HEK293T (cell line): ENCODE data around the gene TEAD1.
A peak's percentile ranks its signal among the peaks of the same experiment; 100 is the strongest.

Experiments used
- CTCF ChIA-PET: fragments of 350-600 bp; formaldehyde crosslinking; extraction: SDS; loops from one replicate; lab custom pipeline; 2021; ENCODE audit warnings: antibody characterized with exemption, inconsistent platforms; lab: Yijun Ruan, JAX
- POLR2A ChIA-PET: fragments of 350-600 bp; formaldehyde crosslinking; extraction: SDS; loops from one replicate; lab custom pipeline; 2020; ENCODE audit warnings: antibody characterized with exemption, inconsistent platforms; lab: Yijun Ruan, JAX
- DNase-seq: peaks from one replicate; pipeline ENCODE4 v3.0.0; 2012; ENCODE audit warnings: mixed read lengths; ENCODE audit errors: extremely low spot score
- ARNT ChIP-seq: fragments of 450-650 bp; IDR thresholded peaks from 2 replicates; pipeline ENCODE4 v1.6.1; 2017; ENCODE audit warnings: mild to moderate bottlenecking
- BHLHE40 ChIP-seq: fragments of 450-650 bp; IDR thresholded peaks from 2 replicates; pipeline ENCODE4 v1.6.1; 2016; ENCODE audit warnings: mild to moderate bottlenecking, moderate library complexity, borderline replicate concordance
- CTBP1 ChIP-seq: fragments of 450-650 bp; IDR thresholded peaks from 2 replicates; pipeline ENCODE4 v1.6.1; 2016; ENCODE audit warnings: borderline replicate concordance
- ELF4 ChIP-seq: fragments of 450-650 bp; IDR thresholded peaks from 2 replicates; pipeline ENCODE4 v1.6.1; 2017; ENCODE audit warnings: antibody characterized with exemption
- FOXA1 ChIP-seq: fragments of 450-650 bp; IDR thresholded peaks from 2 replicates; pipeline ENCODE4 v1.6.1; 2016; ENCODE audit warnings: mild to moderate bottlenecking
- FOXK2 ChIP-seq: fragments of 450-650 bp; IDR thresholded peaks from 2 replicates; pipeline ENCODE4 v1.6.1; 2016; ENCODE audit warnings: mild to moderate bottlenecking
- FOXM1 ChIP-seq: fragments of 450-650 bp; IDR thresholded peaks from 2 replicates; pipeline ENCODE4 v1.6.1; 2017; ENCODE audit warnings: mild to moderate bottlenecking, borderline replicate concordance
- HDGF ChIP-seq: fragments of 450-650 bp; IDR thresholded peaks from 2 replicates; pipeline ENCODE4 v1.6.1; 2017; ENCODE audit warnings: antibody characterized with exemption, borderline replicate concordance
- L3MBTL2 ChIP-seq: fragments of 450-650 bp; conservative IDR thresholded peaks from 2 replicates; pipeline ENCODE4 v1.6.1; 2016; ENCODE audit warnings: mild to moderate bottlenecking
- LEF1 ChIP-seq: fragments of 450-650 bp; IDR thresholded peaks from 2 replicates; pipeline ENCODE4 v1.6.1; 2017; ENCODE audit warnings: mild to moderate bottlenecking, borderline replicate concordance
- NFRKB ChIP-seq: fragments of 450-650 bp; IDR thresholded peaks from 2 replicates; pipeline ENCODE4 v1.6.1; 2016; ENCODE audit warnings: mild to moderate bottlenecking, moderate library complexity
- PKNOX1 ChIP-seq: fragments of 450-650 bp; IDR thresholded peaks from 2 replicates; pipeline ENCODE4 v1.6.1; 2016
- SP1 ChIP-seq: fragments of 450-650 bp; IDR thresholded peaks from 2 replicates; pipeline ENCODE4 v1.6.1; 2017
- SUZ12 ChIP-seq: fragments of 450-650 bp; IDR thresholded peaks from 2 replicates; pipeline ENCODE4 v1.6.1; 2016; ENCODE audit warnings: mild to moderate bottlenecking
- TARDBP ChIP-seq: fragments of 450-650 bp; IDR thresholded peaks from 2 replicates; pipeline ENCODE4 v1.6.1; 2016
- ZNF384 ChIP-seq: fragments of 450-650 bp; IDR thresholded peaks from 2 replicates; pipeline ENCODE4 v1.6.1; 2016

The TEAD1 gene

GRCh38 chr11:12719221-12719620, 45.0 kb downstream of the TEAD1 start:
- POLR2A ChIA-PET, result no interaction called here
- TF ChIP-seq LEF1 (no peak), ELF4 (no peak), PKNOX1 (no peak)
- DNase-seq, result no peak
- CTCF ChIA-PET, result interaction anchor here (0.6 kb wide), 1 partner anchor 109 kb away, joined by 5 read pairs; no protein-coding TSS in a partner anchor

GRCh38 chr11:12721816-12722604, 47.8 kb downstream of the TEAD1 start:
- ChIA-PET POLR2A (interaction anchor here (1.5 kb wide), 1 partner anchor 15 kb away, joined by 3 read pairs; no protein-coding TSS in a partner anchor), CTCF (no interaction called here)
- DNase-seq, result no peak
- TF ChIP-seq BHLHE40 (no peak), NFRKB (no peak), HDGF (no peak), LEF1 (no peak), TARDBP (no peak), ARNT (no peak), FOXM1 (no peak), SP1 (no peak), ELF4 (no peak), L3MBTL2 (no peak), SUZ12 (no peak), PKNOX1 (no peak), FOXA1 (no peak), CTBP1 (no peak), FOXK2 (no peak), ZNF384 (no peak)

- DNase-seq, result no peak
- ChIA-PET POLR2A (interaction anchor here (0.7 kb wide), 1 partner anchor 10 kb away, joined by 3 read pairs; no protein-coding TSS in a partner anchor), CTCF (no interaction called here)
- no peak for TF ChIP-seq FOXA1
- no peak for TF ChIP-seq L3MBTL2
- TF ChIP-seq ARNT, result no peak
- no peak for TF ChIP-seq SUZ12
- no peak for TF ChIP-seq ZNF384
- TF ChIP-seq FOXM1, result no peak
Observed at GRCh38 chr11:12723421-12724300, 49.4 kb downstream of the TEAD1 start.

DNA sequence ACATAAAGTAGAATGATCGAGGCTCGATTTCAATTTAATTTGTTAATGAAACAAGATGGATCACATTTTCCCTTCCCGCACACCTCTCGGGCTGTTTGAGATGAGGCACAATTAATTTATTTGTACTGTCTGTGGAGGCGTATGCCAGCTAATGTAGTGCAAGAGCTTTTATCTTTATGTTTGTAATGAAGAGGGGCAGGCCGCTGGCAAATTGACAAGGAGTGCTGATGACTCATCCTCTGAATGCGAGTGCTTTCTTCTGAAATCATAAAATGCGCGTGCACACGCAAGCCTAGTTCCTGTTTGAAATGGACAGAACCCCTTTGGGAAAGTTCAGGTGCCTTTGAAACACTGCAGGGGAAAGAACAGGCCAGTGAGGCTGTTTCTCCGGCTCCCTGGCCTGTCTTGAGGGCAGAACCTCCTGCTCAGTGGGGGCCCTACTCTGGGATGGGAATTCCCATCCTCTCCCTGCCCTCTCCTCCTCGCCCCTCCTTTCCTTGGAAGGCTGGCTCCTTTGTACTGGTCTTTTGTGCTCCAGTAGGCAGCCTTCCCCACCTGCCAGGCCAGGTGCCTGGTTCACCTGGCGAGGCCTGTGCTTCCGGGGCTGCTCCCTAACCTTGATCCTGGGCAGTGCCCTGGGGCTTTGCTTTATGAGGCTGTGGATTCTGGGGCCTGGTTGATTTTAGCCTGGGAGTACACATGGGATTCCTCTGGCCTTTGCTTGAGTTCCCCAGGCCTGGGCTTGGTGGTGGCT, 50.3 kb downstream of the TEAD1 start:
- CTCF ChIA-PET, result no interaction called here
- peak; percentile 34; the same call in 1 of the 2 replicates for TF ChIP-seq PKNOX1
- no peak for TF ChIP-seq SP1
- no peak for TF ChIP-seq FOXA1
- POLR2A ChIA-PET, result interaction anchor here (0.7 kb wide), 1 partner anchor 11 kb away, joined by 3 read pairs; no protein-coding TSS in a partner anchor
- DNase-seq, result peak; percentile 52

- CTCF ChIA-PET, result interaction anchor here (1.2 kb wide), 1 partner anchor 75 kb away, joined by 3 read pairs; no protein-coding TSS in a partner anchor
- TF ChIP-seq FOXM1, result no peak
- TF ChIP-seq LEF1, result no peak
- TF ChIP-seq FOXA1, result no peak
- TF ChIP-seq L3MBTL2, result no peak
- no peak for TF ChIP-seq PKNOX1
- TF ChIP-seq SP1, result no peak
- TF ChIP-seq HDGF, result no peak
- no peak for TF ChIP-seq NFRKB
- TF ChIP-seq ELF4, result no peak
- TF ChIP-seq CTBP1, result no peak
- TF ChIP-seq SUZ12, result no peak
- TF ChIP-seq BHLHE40, result no peak
- no peak for TF ChIP-seq ARNT
- no peak for TF ChIP-seq FOXK2
- no peak for TF ChIP-seq TARDBP
- TF ChIP-seq ZNF384, result no peak
- POLR2A ChIA-PET, result interaction anchor here (0.7 kb wide), 1 partner anchor 21 kb away, joined by 3 read pairs; no protein-coding TSS in a partner anchor
- DNase-seq, result no peak
Observed at GRCh38 chr11:12725055-12725862, 51.0 kb downstream of the TEAD1 start.
